ENCODE data around the gene G6PC2. TPM values are rescaled to one million over a fixed set of nuclear protein-coding genes. Genes with fewer than 3 reads are reported as not detected.

Gene G6PC2
- total RNA-seq, 1 donor from 2014 or later, result not detected

GRCh38 chr2:168939061-168939460 is 38.0 kb downstream of the G6PC2 start:
- H3K27ac Mint-ChIP-seq, result no peak overlapping the region
- TF ChIP-seq EZH2phosphoT487 (IDR thresholded peaks at IDR 0.05) (no peak), EZH2 (IDR thresholded peaks at IDR 0.05) (no peak), CTCF (IDR thresholded peaks at IDR 0.05) (no peak)
- no peak for DNase-seq (ENCODE audit: low spot score)

DNA sequence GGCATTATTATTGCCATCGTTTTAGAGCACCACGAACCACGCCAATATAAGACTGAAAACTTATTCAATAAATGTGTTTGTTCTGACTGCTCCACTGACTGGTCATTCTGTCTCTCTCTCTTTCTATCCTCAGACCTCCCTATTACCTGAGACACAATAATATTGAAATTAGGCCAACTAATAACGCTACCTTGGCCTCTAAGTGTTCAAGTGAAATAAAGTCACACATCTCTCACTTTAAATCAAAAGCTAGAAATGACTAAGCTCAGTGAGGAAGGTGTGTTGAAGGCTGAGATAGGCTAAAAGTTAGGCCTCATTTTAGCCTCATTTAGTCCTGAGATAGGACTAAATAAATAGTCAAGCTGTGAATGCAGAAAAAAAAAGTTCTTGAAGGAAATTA is 38.8 kb downstream of the G6PC2 start:
- Histone ChIP-seq H4K20me1 (ENCODE audit: low read depth) (no peaks in the 10 kb centered on the region), H3K27me3 (no peaks in the 10 kb centered on the region), H3K9ac (no peak overlapping the region), H2AFZ (replicated peaks) (no peak overlapping the region), H3K27ac (no peak overlapping the region), H3K36me3 (no peaks in the 10 kb centered on the region), H3K4me1 (no peaks in the 10 kb centered on the region), H3K4me2 (no peak overlapping the region), H3K79me2 (ENCODE audit: low read depth) (no peaks in the 10 kb centered on the region), H3K4me3 (no peak overlapping the region), H3K9me3 (ENCODE audit: low read depth) (no peaks in the 10 kb centered on the region), H3F3A (ENCODE audit: low read depth) (no peaks in the 10 kb centered on the region)
- no peak overlapping the region for H3K4me3 Mint-ChIP-seq
- no peak for DNase-seq (ENCODE audit: low spot score)
- peaks cover 2% of the 10 kb centered on the region for H3K4me1 Mint-ChIP-seq
- no peaks in the 10 kb centered on the region for H3K36me3 Mint-ChIP-seq
- H3K27me3 Mint-ChIP-seq (ENCODE audit: insufficient read depth, low read depth), result no peaks in the 10 kb centered on the region
- no peak overlapping the region for H3K27ac Mint-ChIP-seq
- H3K9me3 Mint-ChIP-seq, result no peaks in the 10 kb centered on the region
- TF ChIP-seq EZH2 (IDR thresholded peaks at IDR 0.05) (no peak), CTCF (IDR thresholded peaks at IDR 0.05) (no peak), EZH2phosphoT487 (IDR thresholded peaks at IDR 0.05) (no peak)

More at GRCh38 chr2:168939061-168939460, 38.0 kb downstream of the G6PC2 start:
- Histone ChIP-seq H3F3A (ENCODE audit: low read depth) (no peaks in the 10 kb centered on the region), H3K27ac (no peak overlapping the region), H3K79me2 (ENCODE audit: low read depth) (no peaks in the 10 kb centered on the region), H4K20me1 (ENCODE audit: low read depth) (no peaks in the 10 kb centered on the region), H3K27me3 (no peaks in the 10 kb centered on the region), H3K4me3 (no peak overlapping the region), H3K9me3 (ENCODE audit: low read depth) (no peaks in the 10 kb centered on the region), H3K4me1 (no peaks in the 10 kb centered on the region), H3K36me3 (no peaks in the 10 kb centered on the region), H3K4me2 (no peak overlapping the region), H3K9ac (no peak overlapping the region), H2AFZ (replicated peaks) (no peak overlapping the region)
- peaks cover 5% of the 10 kb centered on the region for H3K4me1 Mint-ChIP-seq
- no peaks in the 10 kb centered on the region for H3K27me3 Mint-ChIP-seq (ENCODE audit: insufficient read depth, low read depth)
- H3K36me3 Mint-ChIP-seq, result no peaks in the 10 kb centered on the region
- H3K9me3 Mint-ChIP-seq, result no peaks in the 10 kb centered on the region
- no peak overlapping the region for H3K4me3 Mint-ChIP-seq

DNA sequence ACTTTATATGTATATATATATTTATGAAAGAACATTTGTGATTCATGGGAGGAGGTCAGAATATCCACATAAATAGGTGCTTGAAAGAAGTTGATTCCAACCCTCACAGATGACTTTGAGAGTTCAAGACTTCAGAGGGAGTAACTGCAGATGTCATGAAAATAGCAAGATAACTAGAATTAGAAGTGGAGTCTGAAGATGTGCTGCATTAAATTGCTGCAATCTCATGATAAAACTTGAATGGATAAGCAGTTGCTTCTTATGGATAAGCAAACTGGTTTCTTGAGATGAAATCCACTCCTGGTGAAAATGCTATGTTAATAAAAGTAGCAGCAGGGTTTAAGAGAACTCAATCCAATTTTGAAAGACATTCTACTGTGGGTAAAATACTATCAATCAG is 40.2 kb downstream of the G6PC2 start:
- no peaks in the 10 kb centered on the region for H3K36me3 ChIP-seq
- Mint-ChIP-seq H3K27me3 (ENCODE audit: insufficient read depth, low read depth) (no peaks in the 10 kb centered on the region), H3K27ac (no peak overlapping the region), H3K36me3 (no peaks in the 10 kb centered on the region), H3K4me1 (no peaks in the 10 kb centered on the region), H3K4me3 (no peak overlapping the region), H3K9me3 (no peaks in the 10 kb centered on the region)
- no peak overlapping the region for H2AFZ ChIP-seq (replicated peaks)
- H3K9me3 ChIP-seq (ENCODE audit: low read depth), result no peaks in the 10 kb centered on the region
- no peaks in the 10 kb centered on the region for H4K20me1 ChIP-seq (ENCODE audit: low read depth)
- no peak overlapping the region for H3K9ac ChIP-seq
- no peaks in the 10 kb centered on the region for H3K4me1 ChIP-seq
- no peaks in the 10 kb centered on the region for H3K79me2 ChIP-seq (ENCODE audit: low read depth)
- no peaks in the 10 kb centered on the region for H3F3A ChIP-seq (ENCODE audit: low read depth)
- no peak for TF ChIP-seq EZH2 (IDR thresholded peaks at IDR 0.05)
- TF ChIP-seq EZH2phosphoT487 (IDR thresholded peaks at IDR 0.05), result no peak
- no peak for TF ChIP-seq CTCF (IDR thresholded peaks at IDR 0.05)
- no peak overlapping the region for H3K27ac ChIP-seq
- no peak overlapping the region for H3K4me3 ChIP-seq
- no peaks in the 10 kb centered on the region for H3K27me3 ChIP-seq
- H3K4me2 ChIP-seq, result no peak overlapping the region
- DNase-seq (ENCODE audit: low spot score), result no peak
